C4-2B (cell line): ENCODE data around the gene GJC1.

Source experiments
- CTCF ChIP-seq: fragments of 450-650 bp; conservative IDR thresholded peaks from 2 replicates; pipeline ENCODE4 v1.5.1; 2017; ENCODE audit warnings: mild to moderate bottlenecking
- ZFX ChIP-seq: fragments of 450-650 bp; IDR thresholded peaks from 2 replicates; pipeline ENCODE4 v1.6.1; 2017

DNA sequence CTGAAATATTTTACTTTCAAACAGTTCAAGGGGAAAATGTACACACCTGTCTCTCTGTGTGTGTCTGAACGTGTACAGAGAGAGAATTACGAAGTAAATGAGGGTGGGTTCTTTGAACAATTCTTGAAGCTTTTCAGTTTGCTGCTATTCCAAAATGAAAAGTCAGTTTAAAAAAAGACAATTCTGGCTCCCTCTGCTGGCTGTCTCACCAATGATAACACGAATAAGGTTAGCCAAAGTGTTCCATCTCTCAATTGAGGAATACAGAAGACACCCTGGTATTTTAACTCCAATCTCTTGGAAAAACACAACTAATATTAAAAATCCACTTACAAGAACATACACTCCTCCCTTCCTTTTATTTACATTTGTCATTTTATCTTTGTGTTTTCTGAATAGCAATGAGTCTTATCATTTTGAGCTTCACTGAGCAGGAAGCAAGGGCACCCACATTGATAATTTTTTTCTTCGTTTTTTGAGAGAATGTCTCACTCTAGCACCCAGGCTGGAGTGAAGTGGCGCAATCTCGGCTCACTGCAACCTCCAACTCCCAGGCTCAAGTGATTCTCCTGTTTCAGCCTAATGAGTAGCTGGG lies 48.6 kb upstream of the GJC1 start:
- peak; percentile 83 for TF ChIP-seq CTCF
- no peak for TF ChIP-seq ZFX
